Esophagus (tissue), 2 donors: Measurements from ENCODE around the gene SMIM44. TPM values are rescaled to one million over a fixed set of nuclear protein-coding genes. Genes with fewer than 3 reads are reported as not detected.

ENCODE experiments used
- polyA plus RNA-seq, 2 donors: library from polyadenylated mRNA; stranded (reverse); fragments of 200-250 nt; gene quantifications; one replicate each; pipeline ENCODE4 v1.2.3, GENCODE V29; 2013
- donor health status: healthy with polysubstance abuse.
- donor health status: Bipolar disorder and iron deficiency.

The SMIM44 gene
- polyA plus RNA-seq, 2 donors: not detected

Other genes starting within 250 kb of the SMIM44 start
- 10 to 100 TPM; 15.4 to 48.1 TPM for gene NFIC, start 116.9 kb downstream of the SMIM44 start, polyA plus RNA-seq
- gene SMIM24, start 2.9 kb downstream of the SMIM44 start, polyA plus RNA-seq: under 1 TPM; 0.02 to 0.29 TPM
- 10 to 100 TPM; 14.9 to 16.7 TPM for gene DOHH, start 17.2 kb upstream of the SMIM44 start, polyA plus RNA-seq
- 10 to 100 TPM; 23.0 to 28.0 TPM for gene FZR1, start 22.9 kb upstream of the SMIM44 start, polyA plus RNA-seq
- gene TEKTIP1, start 55.7 kb upstream of the SMIM44 start, polyA plus RNA-seq: under 1 TPM; 0.08 to 0.41 TPM
- 10 to 100 TPM; 26.8 to 27.5 TPM for gene MFSD12, start 74.1 kb upstream of the SMIM44 start, polyA plus RNA-seq
- gene HMG20B, start 89.5 kb upstream of the SMIM44 start, polyA plus RNA-seq: 10 to 100 TPM; 62.1 to 68.4 TPM
- under 1 TPM; 0.53 to 0.57 TPM for gene GIPC3, start 102.0 kb upstream of the SMIM44 start, polyA plus RNA-seq
- gene TBXA2R, start 123.4 kb upstream of the SMIM44 start, polyA plus RNA-seq: under 1 TPM; 0.59 to 0.64 TPM
- gene CACTIN, start 143.3 kb upstream of the SMIM44 start, polyA plus RNA-seq: 10 to 100 TPM; 12.4 to 19.3 TPM
- gene PIP5K1C, start 217.0 kb upstream of the SMIM44 start, polyA plus RNA-seq: 10 to 100 TPM; 10.4 to 18.1 TPM
- 100 to 1,000 TPM in 1 of 2 donors, 10 to 100 TPM in 1; 44.5 to 118 TPM for gene TJP3, start 224.9 kb upstream of the SMIM44 start, polyA plus RNA-seq